CD4-positive, alpha-beta T cell treated with Interferon alpha-2 for 1 hour (primary cell): ENCODE results near the gene ENPP7.

ENCODE experiments used
- DNase-seq, 2 donors: peaks; one replicate each; pipeline ENCODE4 v3.0.0-alpha.2; 2020 to 2022

ENPP7 gene

DNA sequence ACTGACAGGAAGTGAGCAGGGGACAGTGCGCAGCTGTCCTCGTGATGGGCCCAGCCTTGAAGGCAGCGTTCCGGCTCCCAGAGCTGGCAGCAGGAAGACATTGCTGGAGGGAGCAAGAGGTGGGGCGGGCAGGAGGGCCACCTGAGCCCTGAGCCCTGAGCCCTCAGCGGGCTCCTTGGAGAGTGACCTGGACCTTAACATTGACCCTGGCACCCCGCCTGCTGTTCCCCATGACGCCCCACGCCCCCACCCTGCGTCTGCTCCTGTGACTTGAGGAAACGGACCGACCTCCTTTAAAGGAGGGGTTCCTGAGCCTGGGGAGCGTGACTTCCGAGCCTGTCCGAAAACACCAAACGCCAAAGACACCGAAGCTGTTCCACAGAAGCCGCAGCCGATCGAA, 25.1 kb upstream of the ENPP7 start:
- no peak for DNase-seq

DNA sequence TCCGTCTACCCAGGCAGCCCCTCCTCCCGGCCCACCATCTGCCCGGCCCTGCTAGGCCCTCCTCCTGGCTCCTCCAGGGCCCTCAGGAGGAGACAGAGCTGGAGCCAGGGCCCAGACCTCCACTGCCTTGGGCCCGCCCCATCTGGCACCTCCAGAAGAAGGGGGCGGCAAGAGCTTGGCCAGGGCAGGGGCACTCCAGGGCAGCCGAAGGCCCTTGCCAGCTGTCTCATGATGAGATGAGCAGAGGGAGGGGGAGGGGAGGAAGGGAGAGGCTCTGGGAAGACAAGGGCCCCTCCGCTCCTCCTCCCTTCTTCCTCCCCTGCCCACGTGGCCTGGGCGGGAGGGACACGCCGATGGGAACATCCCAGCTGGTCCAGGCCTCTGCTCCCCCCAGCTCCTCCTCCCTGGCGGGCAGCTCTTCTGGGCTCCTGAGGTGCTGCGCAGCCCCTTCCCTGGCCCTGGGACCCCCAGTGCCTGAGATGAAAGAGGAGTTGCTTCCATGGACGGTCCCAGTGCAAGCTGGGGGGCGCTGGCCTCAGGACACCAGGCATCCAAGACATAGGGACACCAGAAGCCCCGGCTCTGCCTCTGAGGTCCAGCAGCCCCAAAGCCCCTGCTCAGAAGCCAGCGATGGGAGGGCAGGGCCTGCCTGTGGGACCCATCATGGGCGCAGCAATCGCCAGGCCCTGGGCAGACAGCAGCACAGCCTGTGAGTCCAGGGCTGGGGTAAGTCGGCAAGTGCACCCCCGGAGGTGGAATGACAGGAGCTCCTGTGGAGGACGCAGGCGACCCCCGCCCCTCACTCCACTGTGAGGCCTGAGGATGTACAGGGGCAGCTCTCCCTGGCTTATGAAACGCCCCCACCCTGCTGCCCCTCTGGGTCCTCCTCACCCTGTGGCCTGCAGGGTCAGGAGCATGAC, 23.6 kb upstream of the ENPP7 start:
- DNase-seq = no peak

DNA sequence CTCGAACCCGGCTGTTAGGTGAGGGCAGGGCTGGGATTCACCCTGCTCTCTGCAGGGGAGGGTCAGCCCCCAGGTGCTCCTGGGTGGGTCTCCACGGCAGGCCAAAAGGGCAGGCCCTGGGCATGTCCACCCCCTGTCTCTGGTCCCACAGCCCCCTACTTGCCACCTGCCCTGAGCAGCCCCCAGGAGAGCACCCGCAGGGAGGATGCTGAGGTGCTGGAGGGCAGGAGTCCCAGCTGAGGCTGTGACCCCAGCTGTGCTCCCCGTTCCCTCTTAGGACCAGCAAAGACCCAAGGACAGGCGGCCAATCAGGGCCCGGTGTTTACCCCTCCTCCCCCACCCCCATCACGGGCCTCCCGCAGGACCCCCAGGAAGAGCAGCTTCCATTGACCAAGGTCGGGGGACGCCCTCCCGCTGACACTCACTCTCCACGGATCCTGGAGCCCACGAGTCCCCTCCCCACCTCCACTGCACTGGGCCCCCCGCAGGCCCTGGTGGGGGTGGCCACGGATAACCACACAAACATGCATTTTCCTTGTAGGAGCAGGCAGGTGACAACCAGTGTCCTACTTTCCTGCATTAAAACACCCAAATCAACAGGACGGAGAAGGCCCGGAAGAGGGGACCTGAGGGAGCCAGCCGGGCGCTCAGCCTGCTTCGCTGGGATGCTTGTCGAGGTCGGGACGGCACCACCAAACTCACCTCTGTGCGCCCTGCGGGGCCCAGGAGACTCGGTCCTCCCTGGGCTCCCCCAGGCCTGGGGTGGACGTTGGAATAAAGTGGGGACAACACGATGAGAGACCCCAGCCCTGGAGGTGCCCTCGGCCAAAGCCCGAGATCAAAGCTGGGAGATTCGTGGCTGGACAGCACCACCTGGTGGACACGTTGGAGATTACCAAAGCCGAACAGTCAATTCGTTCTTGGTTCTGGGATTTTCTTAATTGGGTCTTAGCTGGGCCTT, 22.5 kb upstream of the ENPP7 start:
- DNase-seq = peak; percentile 36 to 62

GRCh38 chr17:79711715-79712305, 18.9 kb upstream of the ENPP7 start:
- no peak for DNase-seq

DNA sequence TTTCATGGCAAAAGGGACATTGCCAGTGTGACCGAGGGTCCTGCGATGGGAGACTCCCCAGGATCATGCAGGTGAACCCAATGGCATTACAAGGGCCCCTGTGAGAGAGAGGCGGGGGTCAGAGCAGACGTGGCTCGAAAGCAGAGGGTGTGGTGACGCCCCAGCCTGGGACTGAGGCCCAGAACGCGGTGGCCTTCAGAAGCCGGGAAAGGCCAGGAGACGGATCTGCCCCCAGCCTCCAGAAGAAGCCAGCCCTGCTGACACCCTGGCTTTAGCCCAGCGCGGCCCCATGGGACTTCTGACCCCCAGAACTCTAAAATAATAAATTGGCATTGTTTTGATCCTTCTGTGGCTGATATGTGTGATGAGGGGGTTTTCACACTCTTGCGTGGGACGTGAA, 17.4 kb upstream of the ENPP7 start:
- DNase-seq = no peak

GRCh38 chr17:79714176-79715097, 16.3 kb upstream of the ENPP7 start:
- DNase-seq = no peak

DNA sequence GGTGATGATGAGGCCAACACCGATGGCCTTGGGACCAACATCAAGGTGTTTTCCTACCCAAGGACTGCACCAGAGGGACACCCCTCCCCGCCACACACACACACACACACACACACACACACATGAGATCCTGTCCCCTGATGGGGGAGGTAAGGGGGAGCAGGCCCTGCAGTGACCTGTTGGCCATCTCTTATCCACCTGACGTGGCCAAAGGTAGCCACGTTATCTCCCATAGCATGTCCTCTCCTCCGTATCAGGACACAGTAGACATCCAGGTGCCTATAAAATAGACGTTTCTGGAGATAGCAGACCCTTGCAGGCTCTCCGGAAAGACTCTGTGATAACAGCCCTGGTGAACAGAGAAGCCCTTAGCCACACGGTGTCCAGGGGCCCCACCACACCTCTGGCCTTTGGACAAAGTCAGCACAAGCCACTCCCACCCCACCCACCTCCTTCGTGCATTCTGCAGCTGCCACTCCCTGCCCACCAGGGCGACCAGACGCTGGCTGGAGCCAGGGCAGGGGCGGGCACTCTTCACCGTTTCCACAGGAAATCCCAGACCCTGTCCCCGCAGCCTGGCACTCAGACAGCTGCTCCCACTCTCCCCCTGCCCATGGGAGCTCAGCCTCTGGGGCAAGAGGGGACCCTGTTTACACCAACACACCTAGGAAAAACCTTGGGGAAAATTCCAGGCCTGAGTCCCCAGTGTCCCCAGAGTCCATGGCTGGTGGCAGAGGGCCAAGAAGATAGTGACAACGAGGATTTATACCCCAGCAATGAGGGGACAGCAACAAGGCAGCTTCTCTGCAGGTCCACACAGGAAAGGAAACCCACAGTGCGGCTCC, 15.4 kb upstream of the ENPP7 start:
- DNase-seq = no peak

- no peak for DNase-seq
These were observed 14.6 kb upstream of the ENPP7 start for GRCh38 chr17:79715943-79716797.

DNA sequence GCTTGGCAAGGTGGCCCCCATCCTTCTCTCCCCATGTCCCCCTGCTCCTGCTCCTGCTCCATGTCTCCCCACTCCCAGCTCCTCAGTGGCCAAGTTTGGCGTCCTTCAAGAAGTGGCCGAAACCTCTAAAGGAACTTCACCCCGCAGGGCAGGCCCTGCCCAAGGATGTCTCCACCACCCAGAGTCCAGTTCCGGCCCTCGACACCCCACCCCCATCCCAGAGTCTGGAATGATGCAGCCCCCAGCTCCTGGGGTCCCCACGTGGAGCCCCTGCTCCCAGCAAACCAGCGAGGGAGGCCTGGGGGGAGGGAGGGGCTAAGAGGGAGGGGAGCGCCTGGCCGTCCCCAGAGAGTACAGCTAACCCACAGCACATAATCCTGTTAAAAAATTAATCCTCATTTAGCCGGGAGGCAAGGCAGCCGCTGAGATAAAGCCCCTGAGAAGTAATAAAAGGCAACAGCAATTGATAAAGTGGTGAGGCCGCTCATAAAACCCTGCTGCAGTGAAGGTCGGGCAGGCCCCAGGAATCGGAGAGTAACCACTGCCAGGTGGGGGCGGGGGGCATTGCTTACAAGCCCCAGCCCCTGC, 9.9 kb upstream of the ENPP7 start:
- DNase-seq = no peak

DNA sequence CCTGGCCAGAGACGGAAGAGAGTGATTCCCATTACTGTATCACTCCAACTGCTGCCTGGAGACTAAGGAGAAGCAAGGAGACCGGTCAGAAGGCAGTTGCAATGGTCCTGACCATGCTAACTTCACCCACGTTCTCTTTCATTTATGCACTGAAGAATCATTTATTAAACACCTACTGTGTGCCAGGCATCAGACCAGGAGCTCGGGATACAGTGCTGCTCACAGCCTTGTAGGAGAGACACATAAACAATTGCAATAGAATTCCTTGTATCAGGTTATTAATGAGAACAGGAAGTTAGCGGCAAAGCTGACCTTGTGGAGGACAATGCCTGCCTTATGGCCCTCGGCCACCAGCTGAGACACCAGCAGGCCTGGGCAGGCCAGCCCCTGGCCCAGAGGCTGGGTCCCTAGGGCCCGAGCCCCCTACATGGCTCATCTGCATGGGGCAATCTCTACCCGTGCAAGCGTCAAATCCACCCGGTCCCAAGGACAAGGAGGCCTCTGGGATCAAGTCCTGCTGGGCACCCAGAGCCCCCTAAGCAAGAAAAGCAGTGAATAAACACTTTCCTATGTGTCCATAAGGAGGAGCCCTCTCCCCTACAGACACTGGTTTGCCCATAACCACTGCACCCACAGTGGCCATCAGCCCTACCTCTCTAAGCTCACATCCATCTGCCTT, 8.6 kb upstream of the ENPP7 start:
- no peak for DNase-seq

GRCh38 chr17:79722787-79723186, 8.0 kb upstream of the ENPP7 start:
- DNase-seq = no peak

- DNase-seq = peak; percentile 90 to 94
These were observed 2.4 kb upstream of the ENPP7 start for GRCh38 chr17:79728169-79728907.

- DNase-seq = no peak
These were observed 1.8 kb upstream of the ENPP7 start for GRCh38 chr17:79728908-79729471.

DNA sequence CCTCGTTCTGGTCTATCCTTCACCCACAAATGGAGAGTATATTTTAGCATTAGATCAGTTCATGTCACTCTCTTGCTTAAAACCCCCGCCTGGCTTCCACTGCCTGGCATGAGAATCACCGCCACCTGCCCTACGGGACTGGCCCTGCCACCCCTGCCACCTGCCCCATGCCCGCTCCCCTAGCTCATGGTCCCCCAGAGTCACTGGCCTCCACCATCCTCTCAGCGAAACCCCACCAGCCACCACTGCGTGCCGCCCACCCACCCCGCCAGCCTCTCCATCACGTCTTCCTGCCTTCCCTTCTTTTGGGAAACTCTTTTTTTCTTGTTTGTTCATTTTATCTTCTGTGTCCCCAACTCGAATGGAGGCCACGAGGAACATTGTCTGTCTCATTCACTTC, 982 bp upstream of the ENPP7 start:
- no peak for DNase-seq

- no peak for DNase-seq
These were observed 340 bp upstream of the ENPP7 start for GRCh38 chr17:79730437-79730768.

- no peak for DNase-seq
These were observed 1.5 kb downstream of the ENPP7 start for GRCh38 chr17:79732254-79732653.

DNA sequence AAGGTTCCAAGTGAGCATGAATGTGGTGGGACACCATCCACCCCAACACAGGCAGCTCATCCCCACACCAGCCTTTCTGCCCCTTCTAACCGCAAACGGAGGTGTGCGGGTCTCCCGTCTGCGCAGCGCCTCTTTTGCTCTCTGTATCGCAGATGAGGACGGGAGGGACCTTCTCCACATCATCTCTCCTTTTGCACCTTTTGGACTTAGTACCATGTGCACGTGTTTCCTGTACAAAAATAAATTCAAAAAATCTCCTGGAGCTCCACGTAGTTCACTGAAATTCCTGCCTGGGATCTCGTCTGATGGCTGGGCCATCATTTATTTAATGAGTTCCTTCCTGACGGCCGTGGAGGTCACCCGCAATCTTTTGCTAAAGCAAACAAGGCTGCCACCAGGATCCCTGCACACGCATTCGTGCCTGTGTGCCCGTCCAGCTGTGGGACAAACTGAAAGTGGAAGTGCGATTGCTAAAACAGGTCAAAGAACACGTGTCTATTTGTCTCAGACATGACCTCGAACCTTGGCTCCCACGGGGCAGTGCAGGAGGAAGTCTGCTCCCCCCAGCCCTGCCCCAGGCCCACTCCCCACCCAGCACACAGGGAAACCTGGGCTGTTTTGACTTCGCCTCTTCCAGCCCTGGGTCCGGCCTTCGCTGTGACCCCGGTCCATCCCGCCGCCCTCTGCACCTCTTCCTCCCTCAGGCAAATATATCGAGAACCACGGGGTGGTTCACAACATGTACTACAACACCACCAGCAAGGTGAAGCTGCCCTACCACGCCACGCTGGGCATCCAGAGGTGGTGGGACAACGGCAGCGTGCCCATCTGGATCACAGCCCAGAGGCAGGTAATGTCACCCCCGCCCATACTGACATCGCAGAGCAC, 2.3 kb downstream of the ENPP7 start:
- peak; percentile 38 to 53 for DNase-seq
